ENCODE results near the gene BMPR1A.
"Not testable (repeated sequence)": the region's sequence is repeated elsewhere in the genome, so short reads cannot be mapped to it uniquely, and the experiment has no call there.

Gene BMPR1A

GRCh38 chr10:86943316-86944030 lies 187.1 kb downstream of the BMPR1A start:
- Histone ChIP-seq H3K9me3 (ENCODE audit: control insufficient read depth, insufficient read depth, low read length) (no peaks in the 10 kb centered on the region), H3K27ac (ENCODE audit: low read length) (no peak overlapping the region), H3K4me3 (ENCODE audit: low read length) (no peak overlapping the region), H3K27me3 (ENCODE audit: control insufficient read depth, insufficient read depth, low read length) (no peaks in the 10 kb centered on the region), H3K4me1 (ENCODE audit: control insufficient read depth, insufficient read depth, low read length) (peaks cover 5% of the 10 kb centered on the region), H3K36me3 (ENCODE audit: control insufficient read depth, insufficient read depth, low read length) (no peaks in the 10 kb centered on the region)
- DNase-seq (ENCODE audit: low read depth, low spot score): no peak
- WGBS (ENCODE audit: insufficient coverage, insufficient read length): no CpG with 5 or more reads among the region's 30 CpGs

- Histone ChIP-seq H3K27ac (ENCODE audit: low read length) (no peak overlapping the region), H3K27me3 (ENCODE audit: control insufficient read depth, insufficient read depth, low read length) (no peaks in the 10 kb centered on the region), H3K4me3 (ENCODE audit: low read length) (no peak overlapping the region), H3K4me1 (ENCODE audit: control insufficient read depth, insufficient read depth, low read length) (peaks cover 5% of the 10 kb centered on the region), H3K36me3 (ENCODE audit: control insufficient read depth, insufficient read depth, low read length) (no peaks in the 10 kb centered on the region), H3K9me3 (ENCODE audit: control insufficient read depth, insufficient read depth, low read length) (no peaks in the 10 kb centered on the region)
- WGBS (ENCODE audit: insufficient coverage, insufficient read length): no CpG with 5 or more reads among the region's 4 CpGs
- DNase-seq (ENCODE audit: low read depth, low spot score): no peak
These were observed 187.6 kb downstream of the BMPR1A start for GRCh38 chr10:86944031-86944419.

GRCh38 chr10:86944471-86944870 lies 188.1 kb downstream of the BMPR1A start:
- no peak overlapping the region for H3K27ac ChIP-seq (ENCODE audit: low read length)

GRCh38 chr10:86944907-86945306 lies 188.5 kb downstream of the BMPR1A start:
- WGBS (ENCODE audit: insufficient coverage, insufficient read length): no CpG with 5 or more reads among the region's 3 CpGs
- no peak overlapping the region for H3K4me3 ChIP-seq (ENCODE audit: low read length)
- H3K27me3 ChIP-seq (ENCODE audit: control insufficient read depth, insufficient read depth, low read length): no peaks in the 10 kb centered on the region
- peaks cover 3% of the 10 kb centered on the region; the same call in 1 of the 2 replicates for H3K4me1 ChIP-seq (ENCODE audit: control insufficient read depth, insufficient read depth, low read length)
- no peak overlapping the region for H3K27ac ChIP-seq (ENCODE audit: low read length)
- H3K9me3 ChIP-seq (ENCODE audit: control insufficient read depth, insufficient read depth, low read length): no peaks in the 10 kb centered on the region
- H3K36me3 ChIP-seq (ENCODE audit: control insufficient read depth, insufficient read depth, low read length): no peaks in the 10 kb centered on the region
- no peak for DNase-seq (ENCODE audit: low read depth, low spot score)

More at GRCh38 chr10:86944471-86944870, 188.1 kb downstream of the BMPR1A start:
- no peak for DNase-seq (ENCODE audit: low read depth, low spot score)
- H3K4me1 ChIP-seq (ENCODE audit: control insufficient read depth, insufficient read depth, low read length): peaks cover 5% of the 10 kb centered on the region
- no peak overlapping the region for H3K4me3 ChIP-seq (ENCODE audit: low read length)
- no peaks in the 10 kb centered on the region for H3K9me3 ChIP-seq (ENCODE audit: control insufficient read depth, insufficient read depth, low read length)
- no peaks in the 10 kb centered on the region for H3K36me3 ChIP-seq (ENCODE audit: control insufficient read depth, insufficient read depth, low read length)
- H3K27me3 ChIP-seq (ENCODE audit: control insufficient read depth, insufficient read depth, low read length): no peaks in the 10 kb centered on the region

- Histone ChIP-seq H3K9me3 (ENCODE audit: control insufficient read depth, insufficient read depth, low read length) (no peaks in the 10 kb centered on the region), H3K27ac (ENCODE audit: low read length) (no peak overlapping the region), H3K27me3 (ENCODE audit: control insufficient read depth, insufficient read depth, low read length) (no peaks in the 10 kb centered on the region), H3K4me1 (ENCODE audit: control insufficient read depth, insufficient read depth, low read length) (peaks cover 5% of the 10 kb centered on the region; the same call in 1 of the 2 replicates), H3K4me3 (ENCODE audit: low read length) (no peak overlapping the region), H3K36me3 (ENCODE audit: control insufficient read depth, insufficient read depth, low read length) (no peaks in the 10 kb centered on the region)
- no CpG with 5 or more reads among the region's 18 CpGs for WGBS (ENCODE audit: insufficient coverage, insufficient read length)
- DNase-seq (ENCODE audit: low read depth, low spot score): no peak
These were observed 189.2 kb downstream of the BMPR1A start for GRCh38 chr10:86945361-86946212.

GRCh38 chr10:86946213-86947155 lies 190.1 kb downstream of the BMPR1A start:
- no CpG with 5 or more reads among the region's 13 CpGs for WGBS (ENCODE audit: insufficient coverage, insufficient read length)
- Histone ChIP-seq H3K27ac (ENCODE audit: low read length) (no peak overlapping the region), H3K4me3 (ENCODE audit: low read length) (no peak overlapping the region), H3K9me3 (ENCODE audit: control insufficient read depth, insufficient read depth, low read length) (no peaks in the 10 kb centered on the region), H3K36me3 (ENCODE audit: control insufficient read depth, insufficient read depth, low read length) (no peaks in the 10 kb centered on the region), H3K27me3 (ENCODE audit: control insufficient read depth, insufficient read depth, low read length) (no peaks in the 10 kb centered on the region), H3K4me1 (ENCODE audit: control insufficient read depth, insufficient read depth, low read length) (peaks cover 5% of the 10 kb centered on the region; the same call in 1 of the 2 replicates)
- DNase-seq (ENCODE audit: low read depth, low spot score): no peak

- not testable (repeated sequence) for H3K9me3 ChIP-seq (ENCODE audit: control insufficient read depth, insufficient read depth, low read length); H3K27ac ChIP-seq (ENCODE audit: low read length); H3K4me1 ChIP-seq (ENCODE audit: control insufficient read depth, insufficient read depth, low read length); H3K4me3 ChIP-seq (ENCODE audit: low read length); H3K27me3 ChIP-seq (ENCODE audit: control insufficient read depth, insufficient read depth, low read length); H3K36me3 ChIP-seq (ENCODE audit: control insufficient read depth, insufficient read depth, low read length); DNase-seq (ENCODE audit: low read depth, low spot score)
- WGBS (ENCODE audit: insufficient coverage, insufficient read length): no CpG with 5 or more reads among the region's 4 CpGs
These were observed 191.4 kb downstream of the BMPR1A start for GRCh38 chr10:86947806-86948205.

GRCh38 chr10:86950349-86950748 lies 193.9 kb downstream of the BMPR1A start:
- Histone ChIP-seq H3K27ac (ENCODE audit: low read length) (no peak overlapping the region), H3K4me1 (ENCODE audit: control insufficient read depth, insufficient read depth, low read length) (peaks cover 15% of the 10 kb centered on the region), H3K4me3 (ENCODE audit: low read length) (no peak overlapping the region), H3K36me3 (ENCODE audit: control insufficient read depth, insufficient read depth, low read length) (no peaks in the 10 kb centered on the region), H3K27me3 (ENCODE audit: control insufficient read depth, insufficient read depth, low read length) (no peaks in the 10 kb centered on the region), H3K9me3 (ENCODE audit: control insufficient read depth, insufficient read depth, low read length) (no peaks in the 10 kb centered on the region; the same call in 1 of the 2 replicates)
- no CpG with 5 or more reads among the region's 1 CpG for WGBS (ENCODE audit: insufficient coverage, insufficient read length)
- DNase-seq (ENCODE audit: low read depth, low spot score): no peak

GRCh38 chr10:86951184-86951761 lies 194.9 kb downstream of the BMPR1A start:
- no peaks in the 10 kb centered on the region for H3K36me3 ChIP-seq (ENCODE audit: control insufficient read depth, insufficient read depth, low read length)
- H3K27me3 ChIP-seq (ENCODE audit: control insufficient read depth, insufficient read depth, low read length): no peaks in the 10 kb centered on the region
- peaks cover 21% of the 10 kb centered on the region for H3K4me1 ChIP-seq (ENCODE audit: control insufficient read depth, insufficient read depth, low read length)
- DNase-seq (ENCODE audit: low read depth, low spot score): no peak
- H3K9me3 ChIP-seq (ENCODE audit: control insufficient read depth, insufficient read depth, low read length): no peaks in the 10 kb centered on the region; the same call in 1 of the 2 replicates
- no peak overlapping the region for H3K27ac ChIP-seq (ENCODE audit: low read length)
- H3K4me3 ChIP-seq (ENCODE audit: low read length): no peak overlapping the region

GRCh38 chr10:86952106-86952505 lies 195.7 kb downstream of the BMPR1A start:
- H3K27me3 ChIP-seq (ENCODE audit: control insufficient read depth, insufficient read depth, low read length): no peaks in the 10 kb centered on the region
- no peaks in the 10 kb centered on the region for H3K36me3 ChIP-seq (ENCODE audit: control insufficient read depth, insufficient read depth, low read length)
- H3K4me1 ChIP-seq (ENCODE audit: control insufficient read depth, insufficient read depth, low read length): peaks cover 25% of the 10 kb centered on the region
- no peak overlapping the region for H3K4me3 ChIP-seq (ENCODE audit: low read length)
- no peak overlapping the region for H3K27ac ChIP-seq (ENCODE audit: low read length)
- DNase-seq (ENCODE audit: low read depth, low spot score): no peak
- H3K9me3 ChIP-seq (ENCODE audit: control insufficient read depth, insufficient read depth, low read length): no peaks in the 10 kb centered on the region; the same call in 1 of the 2 replicates
- WGBS (ENCODE audit: insufficient coverage, insufficient read length): no CpG with 5 or more reads among the region's 7 CpGs

Data from iPS DF 6.9 (cell line).